ENCODE measurements around the gene OPCML.

GRCh38 chr11:132844956-132845696, 687.2 kb downstream of the OPCML start:
- TF ChIP-seq CTCF (IDR thresholded peaks at IDR 0.05): no peak
- no peak for TF ChIP-seq POLR2AphosphoS5 (IDR thresholded peaks at IDR 0.05; ENCODE audit: insufficient read depth in 1 of 2, low read depth in 1 of 2)
- no peak for TF ChIP-seq POLR2A (IDR thresholded peaks at IDR 0.05)

All from vagina (tissue), 2 donors.